ENCODE measurements around the gene CD96.
A peak's percentile ranks its signal among the peaks of the same experiment; 100 is the strongest.
"Not testable (repeated sequence)": the region's sequence is repeated elsewhere in the genome, so short reads cannot be mapped to it uniquely, and the experiment has no call there.

CD96 gene

DNA sequence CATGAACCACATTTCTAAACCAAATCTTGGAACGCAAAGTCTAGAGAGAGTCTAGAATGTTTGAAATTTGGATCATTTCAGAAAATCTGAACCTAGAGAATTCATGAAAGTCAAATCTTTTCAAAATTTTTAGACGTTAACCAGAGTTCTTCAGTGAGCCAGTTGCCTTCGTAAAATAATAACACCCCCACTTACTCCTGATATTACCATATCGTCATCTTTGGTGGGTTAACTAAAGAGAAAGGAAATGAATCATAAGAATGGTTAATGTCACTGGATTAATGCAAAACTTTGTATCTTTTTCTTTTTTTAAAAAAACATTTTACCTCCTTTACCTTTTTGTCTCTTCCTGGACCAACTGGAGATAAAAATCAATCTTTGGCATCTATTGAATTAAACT, 54.3 kb downstream of the CD96 start:
- DNase-seq = no peak

DNA sequence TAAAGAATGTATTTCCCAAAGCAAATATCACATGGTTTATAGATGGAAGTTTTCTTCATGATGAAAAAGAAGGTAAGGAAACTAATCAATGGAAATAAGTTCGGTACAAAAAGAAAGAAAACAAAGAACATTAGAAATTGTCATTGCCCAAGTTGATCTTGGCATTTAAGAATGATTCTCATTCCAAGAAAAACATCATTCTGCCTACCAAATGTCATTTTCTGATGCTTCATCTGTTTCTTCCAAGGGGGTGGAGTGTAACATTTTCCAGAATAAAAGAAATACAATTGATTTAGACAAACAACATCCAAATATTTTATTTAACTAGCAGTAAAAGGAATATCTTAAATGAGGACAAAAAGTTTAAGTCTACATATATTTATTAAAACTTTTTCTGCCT, 56.1 kb downstream of the CD96 start:
- no peak for DNase-seq

DNA sequence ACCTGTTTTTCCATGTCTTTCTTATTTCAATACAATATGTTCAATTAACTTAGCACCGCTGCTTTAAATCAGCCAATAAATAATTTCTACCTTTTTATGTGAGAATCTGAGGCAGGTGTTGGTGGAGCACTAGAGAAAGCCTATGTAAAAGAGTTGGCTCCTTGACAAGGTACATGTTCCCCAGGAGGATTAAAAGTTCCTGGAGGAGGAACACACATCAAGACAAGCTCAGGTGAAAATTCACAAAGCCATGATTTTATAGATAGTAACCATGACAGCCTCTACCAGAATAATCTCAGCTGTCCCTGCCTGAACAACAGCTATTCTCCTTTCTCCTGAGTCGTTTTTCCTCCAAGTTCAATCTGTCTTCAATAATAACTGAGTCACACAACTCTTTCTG, 56.6 kb downstream of the CD96 start:
- no peak for DNase-seq

DNA sequence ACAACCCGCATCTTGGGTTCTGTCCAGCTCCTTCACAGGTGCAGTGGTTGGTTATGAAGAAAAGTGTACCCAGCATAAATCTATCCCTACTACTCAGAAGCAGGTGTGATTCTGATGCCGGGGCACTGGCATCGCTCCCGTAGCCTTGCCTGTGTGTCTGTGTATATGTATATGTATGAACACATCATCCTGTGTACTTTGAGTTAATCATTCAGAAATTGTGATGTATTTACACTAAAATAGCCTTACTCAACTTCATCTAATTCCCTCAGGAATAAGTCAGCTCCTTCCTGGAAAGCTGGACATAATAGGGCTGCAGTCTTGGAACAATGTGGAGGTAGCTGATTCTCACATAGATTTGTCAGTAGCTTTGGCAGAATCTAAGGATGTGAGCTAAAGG, 59.8 kb downstream of the CD96 start:
- no peak for DNase-seq

GRCh38 chr3:111603679-111604078, 61.7 kb downstream of the CD96 start:
- DNase-seq = no peak

GRCh38 chr3:111604119-111604518, 62.1 kb downstream of the CD96 start:
- DNase-seq = no peak

DNA sequence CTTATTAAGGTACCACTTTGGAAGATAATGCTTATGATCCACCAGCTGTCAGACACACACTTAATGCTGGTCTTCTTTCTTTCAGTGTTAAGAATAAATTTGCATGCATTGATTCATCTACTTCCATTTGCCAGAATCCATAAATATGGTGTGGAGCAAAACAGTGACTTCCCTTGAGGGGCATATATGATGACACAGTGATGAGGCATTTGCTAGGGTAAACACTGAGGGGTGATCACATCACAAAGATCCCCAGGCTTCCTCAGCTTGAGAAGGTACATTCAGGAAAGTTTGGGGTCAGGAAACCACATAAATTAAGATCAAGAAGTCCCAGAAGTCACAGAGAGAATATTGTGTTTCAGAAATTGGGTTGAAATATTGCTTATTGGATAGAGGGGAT, 63.0 kb downstream of the CD96 start:
- DNase-seq = no peak

- no peak for DNase-seq
Measured at GRCh38 chr3:111605493-111605892, 63.5 kb downstream of the CD96 start.

DNA sequence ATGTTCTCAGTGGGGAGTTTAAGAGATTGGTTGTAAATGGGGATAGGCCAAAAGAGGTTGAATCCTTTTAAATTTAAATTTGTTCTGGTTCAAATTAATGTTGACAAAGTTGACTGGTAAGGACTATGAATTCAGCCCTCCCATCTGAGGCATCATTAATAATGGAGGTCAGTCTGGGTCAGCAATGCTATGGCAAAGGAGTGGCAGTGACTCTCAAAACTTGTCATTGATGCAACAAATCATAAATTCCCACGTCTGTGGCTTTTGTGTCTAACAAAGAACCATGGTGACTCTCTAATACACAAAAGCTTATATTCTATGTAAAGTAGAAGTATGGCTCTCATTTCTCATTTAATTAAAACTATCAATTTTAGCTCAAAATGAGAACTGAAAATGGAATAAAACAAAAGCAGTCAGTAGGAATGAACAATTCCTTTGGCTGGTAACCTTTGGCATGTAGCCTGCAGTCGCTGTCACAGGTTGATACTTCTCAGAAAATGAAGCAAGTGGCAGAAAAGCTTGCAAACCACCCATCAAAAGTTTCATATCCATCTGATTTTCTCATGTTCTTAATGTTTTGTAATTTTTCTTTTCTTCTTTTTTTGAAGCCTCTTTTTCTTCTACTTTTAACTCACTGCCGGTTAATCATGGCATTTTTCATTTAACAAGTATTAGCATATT, 65.4 kb downstream of the CD96 start:
- DNase-seq = no peak

GRCh38 chr3:111608383-111608782, 66.4 kb downstream of the CD96 start:
- peak; percentile 37 for DNase-seq

- DNase-seq = no peak
Measured at GRCh38 chr3:111609700-111610099, 67.7 kb downstream of the CD96 start.

GRCh38 chr3:111610189-111610588, 68.2 kb downstream of the CD96 start:
- peak; percentile 80 for DNase-seq

GRCh38 chr3:111610612-111611054, 68.6 kb downstream of the CD96 start:
- no peak for DNase-seq

GRCh38 chr3:111613294-111613693, 71.3 kb downstream of the CD96 start:
- no peak for DNase-seq

DNA sequence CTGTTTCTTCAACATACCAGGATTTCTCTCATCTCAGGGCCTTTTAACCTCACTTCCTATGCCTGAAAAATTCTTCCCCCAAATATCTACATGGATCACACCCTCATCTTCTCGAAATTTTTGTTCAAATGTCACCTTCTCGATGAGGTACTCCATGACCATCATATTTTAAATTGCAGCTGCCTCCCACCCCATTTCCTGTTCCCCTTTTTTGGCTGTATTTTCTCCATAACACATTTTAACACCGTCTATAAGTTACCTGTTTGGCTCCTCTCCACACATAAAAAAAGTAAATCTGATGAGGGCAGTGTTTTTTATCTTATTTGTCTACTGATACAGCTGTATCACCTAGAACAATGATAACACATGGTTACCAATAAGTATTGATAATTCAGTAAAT, 73.9 kb downstream of the CD96 start:
- DNase-seq = no peak

GRCh38 chr3:111616417-111617105, 74.6 kb downstream of the CD96 start:
- peak; percentile 62 for DNase-seq

GRCh38 chr3:111617406-111617805, 75.4 kb downstream of the CD96 start:
- DNase-seq = no peak

GRCh38 chr3:111617912-111618601, 76.1 kb downstream of the CD96 start:
- no peak for DNase-seq

GRCh38 chr3:111618945-111619344, 76.9 kb downstream of the CD96 start:
- DNase-seq = no peak

DNA sequence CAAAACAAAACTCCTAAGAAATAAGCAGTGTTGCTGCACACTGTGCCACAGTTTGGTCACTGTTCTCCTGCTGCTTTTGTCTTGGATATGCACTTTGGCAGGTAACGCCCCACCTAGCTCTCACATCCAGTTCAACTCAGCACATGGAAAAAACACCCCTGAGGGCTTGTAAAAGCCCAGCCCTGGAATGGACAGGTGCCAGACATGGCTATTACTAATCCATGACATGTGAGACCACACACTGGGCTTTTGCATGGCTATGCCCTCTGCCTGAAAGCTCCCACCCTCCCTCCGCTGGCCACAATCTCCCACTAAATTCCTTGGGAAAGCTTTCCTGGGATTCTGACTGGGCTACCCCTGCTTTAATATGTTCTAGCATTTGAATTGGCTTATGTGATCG, 77.8 kb downstream of the CD96 start:
- DNase-seq = no peak

DNA sequence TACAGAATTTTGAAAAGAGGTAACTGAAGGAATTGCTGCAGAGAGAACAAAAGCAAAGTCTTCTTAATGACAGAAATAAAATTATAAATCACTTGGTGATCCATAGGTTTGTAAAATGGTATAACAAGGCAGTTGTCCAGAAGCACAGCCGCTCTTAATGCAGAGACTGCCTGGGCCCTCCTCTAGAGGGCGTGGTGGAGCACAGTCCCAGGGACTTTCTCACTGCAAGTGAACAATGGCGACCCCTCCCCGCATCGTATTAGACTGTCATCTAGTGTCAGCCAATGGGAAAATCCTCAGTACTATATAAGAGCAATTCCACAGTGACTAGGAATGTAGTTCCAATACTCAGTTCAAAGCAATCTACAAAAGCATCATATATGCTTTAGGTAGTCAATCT, 79.5 kb downstream of the CD96 start:
- DNase-seq = peak; percentile 32

DNA sequence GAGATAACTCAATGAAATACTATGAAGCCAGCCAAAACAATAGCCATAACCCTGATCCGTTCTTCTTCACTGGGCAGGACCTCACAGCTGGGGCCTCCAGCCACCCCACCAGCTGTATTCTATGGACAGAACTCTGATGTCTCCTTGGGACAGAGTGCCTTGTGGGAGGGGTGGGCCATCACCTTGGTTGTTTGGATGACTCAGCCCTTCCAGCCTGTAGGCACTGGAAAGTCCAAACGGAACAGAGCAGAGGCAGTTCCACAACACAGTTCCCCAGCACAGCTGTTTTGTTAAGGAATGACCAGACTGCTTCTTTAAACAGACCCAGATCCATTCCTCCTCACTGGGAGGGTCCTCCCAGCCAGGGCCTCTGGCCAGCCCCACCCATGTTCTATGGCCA, 85.1 kb downstream of the CD96 start:
- DNase-seq = no peak

- not testable (repeated sequence) for DNase-seq
Measured at GRCh38 chr3:111629018-111629417, 87.0 kb downstream of the CD96 start.

GRCh38 chr3:111630638-111631037, 88.6 kb downstream of the CD96 start:
- not testable (repeated sequence) for DNase-seq
